Endothelial cell of umbilical vein (primary cell): ENCODE results near the gene KIF20A. TPM values are rescaled to one million over a fixed set of nuclear protein-coding genes. Genes with fewer than 3 reads are reported as not detected.

Source experiments
- BruUV-seq: library from RNA; stranded (reverse); fragments of 400-500 nt; replicated peaks from 2 replicates; lab custom pipeline; 2021; lab: Mats Ljungman, UMichigan
- CTCF ChIA-PET: fragments of 300-600, 350-600 bp; sonication (Branson Sonifier 250); formaldehyde crosslinking; loops from one replicate; lab custom pipeline; 2021; ENCODE audit warnings: antibody characterized with exemption, inconsistent platforms; lab: Charles Lee
- POLR2A ChIA-PET: fragments of 300-600, 350-600 bp; sonication (Branson Sonifier 250); formaldehyde crosslinking; loops from one replicate; lab custom pipeline; 2021; ENCODE audit warnings: antibody characterized with exemption, inconsistent platforms; lab: Charles Lee
- DNase-seq: peaks from one replicate; pipeline ENCODE4 v3.0.0-alpha.2; 2011; ENCODE audit warnings: low read depth, low spot score
- FAIRE-seq: peaks from 2 replicates; lab custom pipeline; 2011; peaks lifted over from hg19 to GRCh38; lab: Jason Lieb, UNC
- H2AFZ ChIP-seq: 2 replicates; pipeline ENCODE4 v1.6.0; 2012; ENCODE audit warnings: low read depth, low read length, control low read depth, inconsistent platforms
- H3K27ac ChIP-seq: 2 replicates; pipeline ENCODE4 v1.5.1; 2011; ENCODE audit warnings: low read depth, mild to moderate bottlenecking, control low read depth, low read length, moderate library complexity; ENCODE audit not compliant: insufficient read depth
- H3K27me3 ChIP-seq, 2 experiments: 2 replicates each; pipeline versions ENCODE4 v1.6.0 to v1.6.1; 2011; ENCODE audit warnings: low read length in 2 of 2, mixed read lengths in 1 of 2; ENCODE audit not compliant: control insufficient read depth in 2 of 2, insufficient read depth in 2 of 2
- H3K36me3 ChIP-seq, 2 experiments: 2 replicates in 1 of 2; 3 replicates in 1 of 2; pipeline ENCODE4 v1.5.1; 2011; ENCODE audit warnings: low read length in 2 of 2, mild to moderate bottlenecking in 1 of 2, moderate library complexity in 1 of 2; ENCODE audit not compliant: control insufficient read depth in 2 of 2, insufficient read depth in 2 of 2; ENCODE audit errors: extremely low read depth in 1 of 2
- H3K4me1 ChIP-seq: 3 replicates; pipeline ENCODE4 v1.5.1; 2011; ENCODE audit warnings: mild to moderate bottlenecking, low read length; ENCODE audit not compliant: control insufficient read depth, insufficient read depth; ENCODE audit errors: extremely low read depth
- H3K4me2 ChIP-seq: 2 replicates; pipeline ENCODE4 v1.6.1; 2011; ENCODE audit warnings: low read length, control low read depth, mixed read lengths; ENCODE audit not compliant: insufficient read depth
- H3K4me3 ChIP-seq, 3 experiments: fragments of 200-600 bp in 1 of 3; sonication (generic), shearing (Covaris generic) in 1 of 3; replicated peaks in 1 of 3; 2 replicates each; pipeline ENCODE4 v1.5.1; 2011 to 2016; ENCODE audit warnings: control low read depth in 3 of 3, low read length in 3 of 3, mild to moderate bottlenecking in 2 of 3, inconsistent platforms in 1 of 3, low read depth in 1 of 3, moderate library complexity in 1 of 3; ENCODE audit not compliant: insufficient read depth in 1 of 3
- H3K79me2 ChIP-seq: 2 replicates; pipeline ENCODE4 v1.6.0; 2012; ENCODE audit warnings: low read length, inconsistent platforms; ENCODE audit not compliant: control insufficient read depth, insufficient read depth
- H3K9ac ChIP-seq: replicated peaks from 2 replicates; pipeline ENCODE3; 2011; ENCODE audit warnings: low read length, control low read depth; ENCODE audit not compliant: insufficient read depth; ENCODE audit errors: extremely low read depth
- H3K9me1 ChIP-seq: replicated peaks from 3 replicates; pipeline ENCODE4 v1.6.0; 2011; ENCODE audit warnings: mild to moderate bottlenecking, low read length; ENCODE audit not compliant: control insufficient read depth, insufficient read depth; ENCODE audit errors: extremely low read depth
- H3K9me3 ChIP-seq: replicated peaks from 2 replicates; pipeline ENCODE4 v1.5.1; 2012; ENCODE audit warnings: low read length, inconsistent platforms; ENCODE audit not compliant: control insufficient read depth, insufficient read depth
- H4K20me1 ChIP-seq: replicated peaks from 2 replicates; pipeline ENCODE3; 2011; ENCODE audit warnings: mild to moderate bottlenecking, low read length; ENCODE audit not compliant: control insufficient read depth, insufficient read depth; ENCODE audit errors: extremely low read depth
- CTCF ChIP-seq, 2 donors: IDR thresholded peaks; 1 replicate in 1 of 2; 2 replicates in 1 of 2; pipeline ENCODE4 v1.5.1; 2011; ENCODE audit warnings: low read length in 2 of 2, mild to moderate bottlenecking in 2 of 2, moderate library complexity in 2 of 2, control low read depth in 1 of 2, inconsistent platforms in 1 of 2, low read depth in 1 of 2; ENCODE audit not compliant: insufficient read depth in 1 of 2; ENCODE audit errors: extremely low read depth in 1 of 2
- EZH2 ChIP-seq: IDR thresholded peaks from 2 replicates; pipeline ENCODE4 v1.6.1; 2012; ENCODE audit warnings: borderline replicate concordance, low read depth, mild to moderate bottlenecking, moderate library complexity, low read length, inconsistent platforms; ENCODE audit not compliant: severe bottlenecking
- FOS ChIP-seq: IDR thresholded peaks from 2 replicates; pipeline ENCODE4 v1.6.1; 2011; ENCODE audit warnings: mild to moderate bottlenecking, low read length, moderate library complexity, borderline replicate concordance; ENCODE audit not compliant: insufficient read depth
- GATA2 ChIP-seq: IDR thresholded peaks from 2 replicates; pipeline ENCODE4 v1.7.0; 2011; ENCODE audit warnings: low read depth, mild to moderate bottlenecking, moderate library complexity, mixed read lengths, low read length; ENCODE audit not compliant: insufficient read length, insufficient read depth
- JUN ChIP-seq: IDR thresholded peaks from 2 replicates; pipeline ENCODE4 v1.6.1; 2011; ENCODE audit warnings: borderline replicate concordance, low read depth; ENCODE audit not compliant: insufficient read length, insufficient read depth
- MAX ChIP-seq: IDR thresholded peaks from 2 replicates; pipeline ENCODE4 v1.6.1; 2011; ENCODE audit not compliant: insufficient read depth, insufficient read length
- MYC ChIP-seq: IDR thresholded peaks from one replicate; pipeline ENCODE4 v1.6.1; 2011; ENCODE audit warnings: mild to moderate bottlenecking, low read depth, low read length
- POLR2A ChIP-seq: IDR thresholded peaks from 2 replicates; pipeline ENCODE4 v1.6.1; 2012; ENCODE audit warnings: low read depth, mild to moderate bottlenecking, control low read depth, low read length
- POLR2AphosphoS5 ChIP-seq: IDR thresholded peaks from 2 replicates; pipeline ENCODE4 v1.6.1; 2012; ENCODE audit warnings: low read depth, mild to moderate bottlenecking, control low read depth, low read length, moderate library complexity; ENCODE audit not compliant: insufficient read depth
- dilution Hi-C: fragments of 300-500 bp; cut with MboI; formaldehyde crosslinking; loops from one replicate; pipeline ENCODE4 v1.15.0; 2019; ENCODE audit warnings: low sequenced_read_pairs; ENCODE audit not compliant: extremely low pct_ligation_motif_present
- intact Hi-C: fragments of 100-400 bp; cut with micrococcal nuclease; formaldehyde crosslinking; loops from one replicate; pipeline ENCODE4 v1.10.0; 2022
- polyA plus RNA-seq, 4 experiments: library from polyadenylated mRNA; depleted of rRNA in 3 of 4; stranded (reverse) in 3 of 4; unstranded in 1 of 4; fragments of >200 nt; gene quantifications; 2 replicates each; pipeline versions ENCODE4 v1.2.1 to v1.2.3, GENCODE V29; 2011 to 2012; ENCODE audit warnings: missing spikeins in 1 of 4
- total RNA-seq: library from RNA; stranded (reverse); gene quantifications from 2 replicates; pipeline ENCODE4 v1.2.3, GENCODE V29; 2021

KIF20A gene
- total and polyA plus RNA-seq, 2 donors (not counting 3 experiments of a cell fraction or from before 2014, with no cell fraction given): 38.7 to 78.1 TPM

- Histone ChIP-seq H3K9ac (no peak overlapping the region), H3K4me2 (no peak overlapping the region), H3K27me3 (no peaks in the 10 kb centered on the region), H3K79me2 (no peaks in the 10 kb centered on the region), H2AFZ (no peak overlapping the region), H3K9me3 (no peaks in the 10 kb centered on the region), H3K4me1 (no peaks in the 10 kb centered on the region), H3K9me1 (no peaks in the 10 kb centered on the region), H3K36me3 (peaks cover 33 to 40% of the 10 kb centered on the region in 2 experiments), H3K27ac (no peak overlapping the region), H3K4me3 (no peak overlapping the region), H4K20me1 (no peaks in the 10 kb centered on the region)
- TF ChIP-seq POLR2AphosphoS5 (no peak), MAX (no peak), FOS (no peak), POLR2A (no peak), CTCF (IDR thresholded peaks at IDR 0.05; ENCODE audit: extremely low read depth in 1 of 2, insufficient read depth in 1 of 2, low read depth in 1 of 2, low read length in 2 of 2) (no peak), EZH2 (no peak), MYC (no peak), GATA2 (no peak), JUN (no peak)
- no peak for FAIRE-seq
- POLR2A ChIA-PET: interaction anchor here (0.7 kb wide), 1 partner anchor 187 kb away, joined by 3 read pairs; no protein-coding TSS in a partner anchor
- BruUV-seq: no TSS peak
- DNase-seq: no peak
- CTCF ChIA-PET: interaction anchor here (1.3 kb wide), 1 partner anchor 9 kb away, joined by 4 read pairs; no protein-coding TSS in a partner anchor
- intact Hi-C loops: no loop called here
- dilution Hi-C loops: no loop called here
Observed at GRCh38 chr5:138188626-138189025, 9.7 kb downstream of the KIF20A start.
